Melanocyte of skin (primary cell): ENCODE data around the gene KRT72. TPM values are rescaled to one million over a fixed set of nuclear protein-coding genes. Genes with fewer than 3 reads are reported as not detected.

Experiments used
- total RNA-seq, 2 donors: library from RNA; depleted of rRNA; stranded (reverse); fragments of >200 nt; gene quantifications; 2 replicates each; pipeline ENCODE4 v1.2.3, GENCODE V29; 2012

The KRT72 gene
- not detected for total RNA-seq

DNA sequence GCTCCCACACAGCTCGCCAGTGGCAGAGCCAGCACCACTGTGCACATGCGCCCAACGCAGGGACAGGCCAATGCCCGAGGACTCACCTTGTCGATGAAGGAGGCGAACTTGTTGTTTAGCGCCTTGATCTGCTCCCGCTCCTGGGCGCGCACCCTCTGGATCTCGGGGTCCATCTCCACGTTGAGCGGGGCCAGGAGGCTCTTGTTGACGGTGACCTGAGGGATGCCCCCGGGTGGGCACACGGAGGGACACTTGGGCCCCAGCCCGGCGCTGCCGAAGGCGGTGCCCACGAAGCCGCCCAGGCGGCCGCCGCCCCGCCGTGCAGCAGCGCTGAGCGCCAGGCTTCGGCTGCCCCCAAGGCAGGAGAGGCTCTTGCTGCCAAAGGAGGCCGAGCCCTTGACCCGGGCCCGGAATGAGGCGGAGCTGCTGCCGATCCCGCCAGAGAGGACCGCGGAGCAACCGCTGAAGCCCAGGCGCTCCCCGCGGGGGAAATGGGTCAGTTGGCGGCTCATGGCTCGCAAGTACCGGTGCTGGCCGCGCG lies at the start of gene KRT72:
Gene KRT72, minus strand, starts transcription at position 523 of the 541 bp plus-strand sequence. Its CDS starts 11 bp downstream, at position 512.

DNA sequence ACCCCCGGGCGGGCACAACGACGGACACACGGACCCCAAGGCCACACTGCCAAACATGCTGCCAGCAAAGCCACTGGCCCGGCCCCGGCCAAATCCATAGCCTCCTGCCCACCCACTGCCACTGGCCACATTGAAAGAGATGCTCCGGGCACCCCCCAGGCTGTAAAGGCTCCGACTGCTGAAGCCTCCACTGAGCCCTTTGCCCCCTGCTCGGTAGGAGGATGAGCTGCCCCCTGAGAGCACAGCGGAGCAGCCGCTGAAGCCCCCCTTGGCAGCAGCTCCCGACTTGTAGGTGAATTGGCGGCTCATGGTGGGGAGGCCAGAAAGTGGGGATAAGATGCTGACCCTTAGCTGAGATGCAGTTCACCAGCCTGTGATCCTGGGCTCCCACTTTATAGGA lies 17.0 kb upstream of the KRT72 start, which contains the start of gene KRT73:
Gene KRT73, minus strand, starts transcription at position 344 of the 400 bp plus-strand sequence. Its CDS starts 35 bp downstream, at position 309.

DNA sequence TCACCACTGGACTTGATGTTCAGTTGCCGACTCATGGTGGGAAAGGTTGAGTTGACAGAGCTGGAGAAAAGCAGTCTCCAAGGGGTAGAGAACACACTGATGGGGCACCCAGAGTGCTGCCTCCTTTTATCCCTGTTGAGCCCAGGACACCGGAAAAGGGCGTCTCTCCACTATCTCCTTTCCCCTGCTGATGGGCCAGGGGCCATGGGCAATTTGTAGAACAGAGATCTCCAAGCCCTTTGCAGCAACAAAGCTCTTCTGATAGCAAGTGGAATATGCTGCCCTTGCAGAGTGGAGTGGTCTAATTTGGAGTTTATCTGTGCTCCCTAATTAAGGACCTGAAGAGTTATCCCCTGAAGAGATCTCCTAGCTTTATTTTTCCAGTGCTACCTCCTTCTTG lies 27.5 kb downstream of the KRT72 start, which contains the start of gene KRT74:
Gene KRT74, minus strand, starts transcription at position 101 of the 400 bp plus-strand sequence. Its CDS starts 66 bp downstream, at position 35.

DNA sequence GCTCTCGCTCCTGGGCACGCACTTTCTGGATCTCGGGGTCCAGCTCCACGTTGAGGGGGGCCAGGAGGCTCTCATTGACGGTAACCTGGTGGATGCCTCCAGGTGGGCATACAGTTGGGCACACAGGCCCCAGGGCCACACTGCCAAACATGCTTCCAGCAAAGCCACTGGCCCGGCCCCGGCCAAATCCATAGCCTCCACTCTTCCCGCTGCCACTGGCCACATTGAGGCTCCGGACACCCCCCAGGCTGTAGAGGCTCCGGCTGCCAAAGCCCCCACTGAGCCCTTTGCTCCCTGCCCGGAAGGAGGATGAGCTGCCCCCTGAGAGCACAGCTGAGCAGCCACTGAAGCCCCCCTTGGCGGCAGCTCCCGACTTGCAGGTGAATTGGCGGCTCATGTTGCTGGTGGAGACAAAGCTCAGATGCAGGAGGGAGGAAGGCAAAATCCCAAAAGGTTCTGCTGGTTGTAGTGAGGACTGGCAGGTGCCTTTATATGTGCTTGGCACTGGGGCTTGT lies 48.5 kb downstream of the KRT72 start, which contains the start of gene KRT71:
Gene KRT71, minus strand, starts transcription at position 465 of the 515 bp plus-strand sequence. Its CDS starts 68 bp downstream, at position 397.

Other genes starting within 250 kb of the KRT72 start
- gene KRT85, start 234.0 kb downstream of the KRT72 start, total RNA-seq: not detected
- not detected for gene KRT84, start 215.8 kb downstream of the KRT72 start, total RNA-seq
- not detected for gene KRT82, start 195.1 kb downstream of the KRT72 start, total RNA-seq
- gene KRT75, start 167.1 kb downstream of the KRT72 start, total RNA-seq: not detected
- under 1 TPM in 1 of 2 donors, not detected in 1; 0.34 TPM for gene KRT6B, start 149.3 kb downstream of the KRT72 start, total RNA-seq
- not detected for gene KRT6C, start 127.7 kb downstream of the KRT72 start, total RNA-seq
- gene KRT6A, start 108.2 kb downstream of the KRT72 start, total RNA-seq: 1 to 10 TPM in 1 of 2 donors, not detected in 1; 1.0 TPM
- under 1 TPM in 1 of 2 donors, not detected in 1; 0.69 TPM for gene KRT5, start 81.1 kb downstream of the KRT72 start, total RNA-seq
- gene KRT71, start 48.3 kb downstream of the KRT72 start, total RNA-seq: not detected
- gene KRT74, start 27.6 kb downstream of the KRT72 start, total RNA-seq: not detected
- not detected for gene KRT73, start 17.1 kb upstream of the KRT72 start, total RNA-seq
- gene KRT2, start 50.7 kb upstream of the KRT72 start, total RNA-seq: not detected
- gene KRT1, start 78.9 kb upstream of the KRT72 start, total RNA-seq: not detected
- not detected for gene KRT77, start 102.1 kb upstream of the KRT72 start, total RNA-seq
- not detected for gene KRT76, start 175.9 kb upstream of the KRT72 start, total RNA-seq
- gene KRT3, start 194.7 kb upstream of the KRT72 start, total RNA-seq: not detected
- not detected for gene KRT4, start 212.7 kb upstream of the KRT72 start, total RNA-seq
- not detected for gene KRT79, start 232.8 kb upstream of the KRT72 start, total RNA-seq
- not detected for gene KRT78, start 247.5 kb upstream of the KRT72 start, total RNA-seq